ENCODE measurements around the gene DTD2.

- TF ChIP-seq CTCF (IDR thresholded peaks at IDR 0.05; ENCODE audit: low read depth, low read length, missing input control) (no peak), RXRA (IDR thresholded peaks at IDR 0.05) (no peak), REST (IDR thresholded peaks at IDR 0.05) (no peak), YY1 (IDR thresholded peaks at IDR 0.05) (no peak), GABPA (IDR thresholded peaks at IDR 0.05 in 1 of 2, conservative IDR thresholded peaks at IDR 0.05 in 1 of 2) (no peak), ATF3 (IDR thresholded peaks at IDR 0.05) (no peak), RAD21 (IDR thresholded peaks at IDR 0.05) (no peak), EGR1 (IDR thresholded peaks at IDR 0.05; ENCODE audit: low read depth in 2 of 2) (no peak), HNF4A (conservative IDR thresholded peaks at IDR 0.05) (no peak)
Measured at GRCh38 chr14:31425905-31426304, 31.4 kb downstream of the DTD2 start.

All from liver (tissue), 3 donors.